GM12891 (cell line): ENCODE measurements around the gene MESP2.

Experiments
- POLR2A ChIP-seq: IDR thresholded peaks from 2 replicates; pipeline ENCODE4 v1.6.1; 2011; ENCODE audit warnings: low read depth, low read length, control low read depth
- POLR2AphosphoS5 ChIP-seq: IDR thresholded peaks from 2 replicates; pipeline ENCODE4 v1.6.1; 2011; ENCODE audit warnings: low read depth, low read length, control low read depth
- SPI1 ChIP-seq: IDR thresholded peaks from 2 replicates; pipeline ENCODE4 v1.6.1; 2011; ENCODE audit warnings: low read depth, low read length, control low read depth
- TAF1 ChIP-seq: IDR thresholded peaks from 2 replicates; pipeline ENCODE4 v1.6.1; 2011; ENCODE audit warnings: low read depth, low read length, control low read depth

DNA sequence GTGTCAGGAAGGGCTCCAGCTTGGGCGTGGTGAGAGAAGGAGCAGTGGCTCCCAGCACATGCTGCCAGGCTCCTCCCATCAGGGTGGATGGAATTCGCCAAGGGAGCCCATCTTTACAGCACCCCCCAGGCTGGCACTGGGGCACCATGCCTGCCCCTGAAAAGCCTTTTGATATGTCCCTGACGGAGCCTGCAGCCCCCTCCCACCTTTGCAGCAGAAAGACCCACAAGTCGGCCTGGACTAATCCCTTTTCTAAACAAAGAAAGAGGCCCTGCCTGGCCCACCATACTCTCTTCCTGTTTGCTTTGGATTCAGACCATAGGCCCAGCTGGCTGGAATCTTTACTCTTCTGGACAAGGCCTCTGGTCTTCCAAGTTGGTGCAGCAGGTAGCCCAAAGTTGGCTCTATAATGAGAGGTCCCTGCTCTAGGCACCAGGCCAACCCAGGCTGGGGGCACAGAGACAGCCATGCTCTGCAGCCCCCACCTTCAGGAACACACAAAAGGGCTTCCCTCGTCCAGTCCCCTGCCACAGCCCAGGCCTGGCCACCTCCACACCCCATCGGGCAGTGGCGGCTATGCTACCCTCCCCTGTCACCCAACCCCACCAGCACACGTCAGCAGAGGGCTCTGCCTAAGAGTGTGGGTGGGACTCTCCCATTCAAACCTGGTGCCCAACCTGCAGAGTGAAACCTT is 33.1 kb downstream of the MESP2 start:
- no peak for TF ChIP-seq POLR2AphosphoS5
- no peak for TF ChIP-seq POLR2A
- no peak for TF ChIP-seq SPI1
- TF ChIP-seq TAF1, result no peak
